A673 (cell line): Measurements from ENCODE around the gene MAGI1. TPM values are rescaled to one million over a fixed set of nuclear protein-coding genes. Genes with fewer than 3 reads are reported as not detected.

Source experiments
- BruUV-seq: library from RNA; stranded (reverse); fragments of 400-500 nt; replicated peaks from 2 replicates; lab custom pipeline; 2021; lab: Mats Ljungman, UMichigan
- CTCF ChIA-PET: fragments of 300-600 bp; sonication (Branson Sonifier 250); formaldehyde crosslinking; loops from one replicate; lab custom pipeline; 2022; ENCODE audit warnings: antibody characterized with exemption; lab: Charles Lee
- POLR2A ChIA-PET: fragments of 300-600 bp; sonication (Branson Sonifier 250); formaldehyde crosslinking; loops from one replicate; lab custom pipeline; 2022; ENCODE audit warnings: antibody characterized with exemption; ENCODE audit not compliant: low non-redundant PET; lab: Charles Lee
- DNase-seq: peaks from one replicate; pipeline ENCODE4 v3.0.0-alpha.2; 2015; ENCODE audit warnings: low spot score
- H3K27ac ChIP-seq: fragments of 200-600 bp; sonication (generic); 2 replicates; pipeline ENCODE4 v1.5.1; 2016; ENCODE audit warnings: mixed run types, low read depth, mild to moderate bottlenecking, mixed read lengths, antibody characterized with exemption, low read length; ENCODE audit not compliant: poor library complexity, severe bottlenecking
- H3K27me3 ChIP-seq: fragments of 200-600 bp; sonication (generic); replicated peaks from 2 replicates; pipeline ENCODE4 v1.6.1; 2017; ENCODE audit warnings: mixed run types, low read depth, mild to moderate bottlenecking, mixed read lengths, antibody characterized with exemption, low read length; ENCODE audit not compliant: insufficient read depth, poor library complexity
- H3K36me3 ChIP-seq: fragments of 200-600 bp; sonication (generic); 2 replicates; pipeline ENCODE4 v1.6.1; 2016; ENCODE audit warnings: mixed run types, mild to moderate bottlenecking, mixed read lengths, antibody characterized with exemption, low read length; ENCODE audit not compliant: insufficient read depth, poor library complexity, severe bottlenecking
- H3K4me1 ChIP-seq: fragments of 200-600 bp; sonication (generic); 2 replicates; pipeline ENCODE4 v1.6.1; 2017; ENCODE audit warnings: mixed run types, mild to moderate bottlenecking, mixed read lengths, antibody characterized with exemption, low read length; ENCODE audit not compliant: insufficient read depth, poor library complexity, severe bottlenecking
- H3K4me3 ChIP-seq: fragments of 200-600 bp; sonication (generic); 2 replicates; pipeline ENCODE4 v1.5.1; 2016; ENCODE audit warnings: low read depth, mixed run types, mild to moderate bottlenecking, mixed read lengths, low read length; ENCODE audit not compliant: poor library complexity, severe bottlenecking
- H3K9me3 ChIP-seq: fragments of 200-600 bp; sonication (generic); 2 replicates; pipeline ENCODE4 v1.6.1; 2016; ENCODE audit warnings: mixed run types, low read depth, mild to moderate bottlenecking, mixed read lengths, antibody characterized with exemption, low read length; ENCODE audit not compliant: poor library complexity, severe bottlenecking
- CTCF ChIP-seq: fragments of 300-800, 200-600 bp; sonication (generic); conservative IDR thresholded peaks from 2 replicates; pipeline ENCODE4 v1.5.1; 2017; ENCODE audit warnings: low read depth, mild to moderate bottlenecking, antibody characterized with exemption, low read length, moderate library complexity, mixed read lengths
- EZH2 ChIP-seq: fragments of 200-600 bp; sonication (generic); IDR thresholded peaks from 2 replicates; pipeline ENCODE4 v1.6.1; 2017; ENCODE audit warnings: borderline replicate concordance, low read depth, mild to moderate bottlenecking, mixed read lengths, antibody characterized with exemption, low read length; ENCODE audit not compliant: poor library complexity, severe bottlenecking
- intact Hi-C: fragments of 100-400 bp; cut with micrococcal nuclease; formaldehyde crosslinking; loops from one replicate; pipeline ENCODE4 v1.10.0; 2022; ENCODE audit not compliant: unreplicated experiment
- total RNA-seq: library from RNA; stranded (reverse); gene quantifications from 2 replicates; pipeline ENCODE4 v1.2.3, GENCODE V29; 2021

Gene MAGI1
- total RNA-seq, 1 experiment from 2014 or later, result 30.5 TPM

- no TSS peak for BruUV-seq
- Histone ChIP-seq H3K9me3 (no peaks in the 10 kb centered on the region), H3K27ac (no peak overlapping the region), H3K27me3 (no peaks in the 10 kb centered on the region), H3K36me3 (no peaks in the 10 kb centered on the region), H3K4me3 (no peak overlapping the region), H3K4me1 (no peaks in the 10 kb centered on the region)
- ChIA-PET CTCF (no interaction called here), POLR2A (interaction anchor here (0.5 kb wide), 1 partner anchor 728 kb away, joined by 3 read pairs; no protein-coding TSS in a partner anchor)
- intact Hi-C loops, result no loop called here
- no peak for TF ChIP-seq CTCF
- no peak for TF ChIP-seq EZH2
- no peak for DNase-seq
These were observed 334.9 kb downstream of the MAGI1 start for GRCh38 chr3:65703820-65704219.

GRCh38 chr3:65703026-65703425 lies 335.7 kb downstream of the MAGI1 start:
- no peak overlapping the region for H3K27ac ChIP-seq
- no peaks in the 10 kb centered on the region for H3K36me3 ChIP-seq
- no peak for DNase-seq
- TF ChIP-seq EZH2 (no peak), CTCF (no peak)
- no TSS peak for BruUV-seq
- no peak overlapping the region for H3K4me3 ChIP-seq
- no peaks in the 10 kb centered on the region for H3K27me3 ChIP-seq
- ChIA-PET POLR2A (no interaction called here), CTCF (no interaction called here)
- intact Hi-C loops, result no loop called here
- no peaks in the 10 kb centered on the region for H3K4me1 ChIP-seq
- no peaks in the 10 kb centered on the region for H3K9me3 ChIP-seq

- Histone ChIP-seq H3K4me1 (no peaks in the 10 kb centered on the region), H3K9me3 (no peaks in the 10 kb centered on the region), H3K27me3 (no peaks in the 10 kb centered on the region), H3K27ac (no peak overlapping the region), H3K4me3 (no peak overlapping the region), H3K36me3 (no peaks in the 10 kb centered on the region)
- TF ChIP-seq CTCF (no peak), EZH2 (no peak)
- DNase-seq, result no peak
- BruUV-seq, result no TSS peak
- CTCF ChIA-PET, result no interaction called here
- intact Hi-C loops, result no loop called here
- POLR2A ChIA-PET, result no interaction called here
These were observed 336.5 kb downstream of the MAGI1 start for GRCh38 chr3:65702202-65702601.
